GM18519 (cell line): ENCODE data around the gene TPMT.
"Not testable (repeated sequence)": the region's sequence is repeated elsewhere in the genome, so short reads cannot be mapped to it uniquely, and the experiment has no call there.

Experiments
- ATAC-seq: cut with Tn5 transposase; IDR thresholded peaks from one replicate; pipeline ENCODE4 v1.9.1; 2021; ENCODE audit warnings: mild to moderate bottlenecking, moderate library complexity; ENCODE audit not compliant: unreplicated experiment, low FRiP score

TPMT gene

DNA sequence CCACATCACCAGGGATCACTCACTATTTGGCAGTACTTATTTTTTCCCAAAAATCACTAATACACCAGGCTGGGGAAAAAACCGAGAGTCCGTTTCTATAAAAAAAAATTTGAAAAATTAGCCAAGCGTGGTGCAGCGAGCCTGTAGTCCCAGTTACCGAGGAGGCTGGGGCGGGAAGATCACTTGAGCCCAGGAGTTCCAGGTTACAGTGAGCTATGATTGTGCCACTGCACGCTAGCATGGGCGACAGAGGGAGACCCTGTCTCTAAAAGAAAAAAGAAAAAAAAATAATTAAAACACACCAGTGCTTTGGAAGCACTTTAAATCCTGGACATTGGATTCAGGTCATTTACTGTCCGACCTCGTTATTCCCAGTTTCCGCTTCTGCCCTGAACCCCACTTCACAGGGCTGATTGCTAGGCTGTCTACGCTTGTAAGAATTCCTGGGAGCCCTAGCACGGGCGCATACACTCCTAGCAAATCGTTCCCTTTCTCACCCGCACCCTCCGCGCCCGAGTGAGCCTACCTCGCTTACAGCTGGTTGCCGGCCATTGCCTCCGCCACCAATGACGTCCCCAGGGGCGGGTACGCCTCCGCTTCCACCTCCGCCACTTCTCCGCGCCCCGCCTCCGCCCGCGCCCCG is at the start of gene TPMT:
TPMT (minus strand) TSS at position 571 of the 643 bp plus-strand sequence. CDS start 5,950 bp downstream, outside the sequence.
- peak; percentile 29 for ATAC-seq

DNA sequence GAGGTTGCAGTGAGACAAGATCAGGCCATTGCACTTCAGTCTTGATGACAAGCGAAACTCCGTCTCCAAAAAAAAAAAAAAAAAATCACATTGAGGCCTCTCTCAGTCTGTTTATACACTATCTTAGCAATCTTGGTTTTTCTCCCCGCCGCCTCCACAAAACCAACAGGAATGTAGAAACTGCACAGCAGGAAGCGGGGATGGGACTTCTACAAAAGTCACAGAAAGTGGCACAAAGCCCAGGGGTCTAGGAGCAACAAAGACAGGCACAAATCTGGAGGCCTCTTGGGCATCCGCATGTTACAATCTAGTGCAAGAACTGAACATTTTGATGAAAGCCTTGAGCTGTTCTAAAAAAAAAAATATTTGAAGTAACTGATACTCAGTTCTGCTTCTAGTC is 48.9 kb upstream of the TPMT start:
- ATAC-seq, result no peak

DNA sequence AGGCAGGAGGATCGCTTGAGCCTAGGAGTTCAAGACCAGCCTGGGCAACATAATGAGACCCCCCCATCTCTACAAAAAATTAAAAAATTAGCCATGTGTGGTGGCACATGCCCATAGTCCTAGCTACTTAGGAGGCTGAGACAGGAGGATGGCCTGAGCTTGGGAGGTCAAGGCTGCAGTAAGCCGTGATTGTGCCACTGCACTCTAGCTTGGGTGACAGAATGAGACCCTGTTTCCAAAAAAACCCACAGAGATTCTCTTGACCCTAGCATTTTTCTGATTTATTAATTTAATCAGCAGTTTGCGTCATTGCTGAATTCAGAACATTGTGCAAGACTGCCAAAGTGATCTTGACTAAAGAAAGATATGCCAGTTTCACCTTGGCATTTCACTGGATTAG is 37.1 kb upstream of the TPMT start:
- ATAC-seq, result no peak

DNA sequence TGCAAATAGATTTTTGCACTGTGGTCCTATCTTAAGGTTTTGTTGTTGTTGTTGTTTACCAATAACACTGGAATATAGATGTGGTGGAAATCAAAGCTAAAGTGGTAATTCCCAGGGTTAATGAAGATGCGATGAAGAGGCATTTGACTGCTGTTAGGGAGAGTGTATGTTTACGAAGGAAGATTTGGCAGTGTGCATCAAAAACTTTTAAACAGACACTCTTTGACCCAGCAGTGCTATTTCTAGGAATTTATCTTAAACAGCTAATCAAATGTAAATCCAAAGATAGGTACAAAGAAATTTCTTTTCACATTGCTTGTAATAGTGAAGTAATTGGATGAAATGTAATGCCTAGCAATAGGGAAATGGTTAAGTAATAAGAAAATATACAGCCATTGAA is 34.3 kb upstream of the TPMT start:
- ATAC-seq, result no peak

DNA sequence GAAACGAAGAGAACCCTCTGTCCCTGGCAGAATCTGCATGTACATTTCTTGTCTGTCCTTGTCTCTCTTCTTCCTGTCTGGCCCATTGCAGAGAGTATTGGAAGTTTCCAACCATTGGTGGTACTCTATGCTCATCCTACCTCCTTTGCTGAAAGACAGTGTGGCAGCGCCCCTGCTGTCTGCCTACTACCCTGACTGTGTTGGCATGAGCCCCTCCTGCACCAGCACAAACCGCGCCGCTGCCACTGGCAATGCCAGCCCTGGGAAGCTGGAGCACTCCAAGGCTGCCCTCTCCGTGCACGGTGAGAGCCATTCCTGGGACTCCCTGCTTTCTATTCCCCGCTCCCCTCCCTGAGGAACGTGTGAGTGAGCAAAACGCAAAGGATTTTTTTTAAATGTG is 32.8 kb upstream of the TPMT start:
- no peak for ATAC-seq

DNA sequence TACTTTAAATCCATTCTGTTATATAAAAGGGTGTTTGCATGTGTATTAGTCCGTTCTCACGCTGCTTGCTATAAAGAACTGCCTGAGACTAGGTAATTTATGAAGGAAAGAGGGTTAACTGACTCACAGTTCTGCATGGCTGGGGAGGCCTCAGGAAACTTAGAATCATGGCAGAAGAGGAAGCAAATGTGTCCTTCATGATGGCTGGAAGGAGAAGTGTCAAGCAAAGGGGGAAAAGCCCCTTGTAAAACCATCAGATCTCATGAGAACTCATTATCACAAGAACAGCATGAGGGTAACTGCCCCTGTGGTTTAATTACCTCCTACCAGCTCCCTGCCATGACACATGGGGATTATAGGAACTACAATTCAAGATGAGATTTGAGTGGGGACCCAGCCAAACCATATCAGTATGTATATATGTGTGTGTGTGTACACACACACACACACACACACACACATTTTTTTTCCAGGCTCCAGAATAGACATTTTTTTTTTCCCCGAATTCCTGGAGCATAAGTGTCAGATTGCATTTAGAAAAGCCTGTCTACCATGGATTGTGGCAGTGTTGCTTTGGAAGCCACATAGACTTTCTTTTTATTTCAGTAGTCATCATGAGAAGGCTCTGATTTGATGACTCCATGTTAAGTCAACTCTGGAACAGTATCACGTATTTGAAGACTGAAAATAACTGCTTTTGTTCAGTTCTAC is 31.8 kb upstream of the TPMT start:
- no peak for ATAC-seq

DNA sequence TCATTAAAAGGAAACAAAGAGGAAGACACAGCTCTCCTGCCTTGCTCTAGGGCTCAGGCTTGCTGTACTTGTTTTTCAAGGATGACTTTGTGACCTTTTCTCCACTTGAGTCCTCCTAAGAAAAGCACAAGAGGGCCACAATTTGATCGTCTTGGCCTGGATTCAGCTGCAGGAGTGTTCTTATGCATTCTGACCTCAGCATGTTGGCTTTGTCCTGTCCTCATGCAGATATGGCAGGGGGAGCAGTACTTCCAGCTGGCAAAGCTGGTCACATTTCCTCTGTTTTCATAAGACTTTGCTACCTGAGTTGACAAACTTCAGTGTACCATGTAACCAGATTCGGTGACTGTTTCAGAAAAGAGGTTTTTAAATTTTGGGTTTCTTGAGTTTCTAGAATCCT is 31.2 kb upstream of the TPMT start:
- no peak for ATAC-seq

DNA sequence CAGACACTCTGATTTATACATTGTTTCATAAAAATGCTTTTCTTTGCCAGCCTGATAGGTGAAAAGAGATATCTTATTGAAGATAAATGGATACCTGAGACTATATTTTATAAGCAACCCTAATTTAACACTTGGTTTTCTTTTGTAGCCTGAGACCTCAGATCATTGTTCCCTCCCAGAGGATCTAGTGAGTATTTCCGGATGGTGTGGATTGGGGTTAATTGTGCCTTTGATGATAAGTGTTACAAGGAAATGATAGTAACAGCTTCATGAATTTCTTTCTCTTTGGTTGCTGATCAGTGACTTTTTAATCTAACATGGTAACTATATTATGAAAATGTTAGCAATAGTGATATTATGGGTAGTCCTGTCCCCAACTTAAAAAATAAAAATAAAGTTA is 30.7 kb upstream of the TPMT start:
- ATAC-seq, result no peak

DNA sequence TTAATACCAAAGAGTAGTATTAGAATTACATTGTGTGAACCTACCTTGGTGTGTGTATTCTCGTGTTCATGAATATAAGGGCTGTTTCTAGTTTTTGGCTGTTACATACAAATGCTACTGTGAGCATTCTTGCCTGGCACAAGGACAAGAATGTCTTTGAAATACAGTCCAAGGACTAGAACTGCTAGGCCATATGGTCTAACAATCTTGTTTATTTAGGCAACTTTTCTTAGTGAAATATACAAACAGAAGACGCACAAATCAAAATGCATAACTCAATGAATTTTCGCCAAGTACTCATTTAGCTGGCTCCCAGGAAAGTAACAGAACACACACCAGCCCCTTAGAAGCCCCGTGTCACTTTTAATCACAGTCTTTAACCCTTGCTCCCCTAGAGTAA is 28.9 kb upstream of the TPMT start:
- no peak for ATAC-seq

DNA sequence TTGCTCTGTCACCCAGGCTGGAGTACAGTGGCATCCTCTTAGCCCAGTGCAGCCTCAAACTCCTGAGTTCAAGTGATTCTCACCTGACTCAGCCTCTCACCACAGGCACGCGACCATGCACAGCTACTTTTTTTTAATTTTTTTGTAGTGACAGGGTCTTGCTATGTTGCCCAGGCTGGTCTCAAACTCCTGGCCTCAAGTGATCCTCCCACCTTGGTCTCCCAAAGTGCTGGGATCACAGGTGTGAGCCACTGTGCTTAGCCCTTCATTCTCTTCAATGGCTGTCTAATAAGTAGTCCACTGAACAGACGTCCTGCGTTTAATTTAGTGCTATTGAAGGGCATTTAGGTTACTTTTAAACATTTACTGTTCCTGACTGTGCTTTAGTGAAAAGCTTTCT is 27.7 kb upstream of the TPMT start:
- ATAC-seq, result no peak

DNA sequence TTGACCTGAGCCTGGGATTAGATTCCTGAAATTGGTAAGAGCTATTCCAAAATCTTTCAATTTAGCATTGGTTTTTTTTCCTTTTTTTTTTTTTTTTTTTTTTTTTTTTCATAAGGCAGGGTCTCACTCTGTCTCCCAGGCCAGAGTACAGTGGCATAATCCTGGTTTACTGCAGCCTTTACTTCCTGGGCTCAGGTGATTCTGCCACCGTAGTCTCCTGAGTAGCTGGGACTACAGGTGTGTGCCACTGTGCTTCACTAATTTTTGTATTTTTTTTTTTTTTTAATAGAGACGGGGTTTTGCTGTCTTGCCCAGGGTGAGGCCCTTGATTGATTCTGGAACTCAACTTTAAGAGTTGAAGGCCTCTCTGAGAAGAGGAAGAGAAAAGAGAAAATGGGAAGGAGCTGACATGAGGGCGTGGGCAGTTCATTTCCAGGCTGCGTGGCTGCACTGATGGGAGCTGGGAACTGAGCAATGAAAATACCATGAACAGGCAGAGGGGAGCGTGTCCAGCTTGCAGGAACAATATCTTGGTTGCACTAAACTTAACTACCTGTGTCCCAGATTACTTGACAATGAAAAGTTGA is 25.0 kb upstream of the TPMT start:
- ATAC-seq, result no peak

DNA sequence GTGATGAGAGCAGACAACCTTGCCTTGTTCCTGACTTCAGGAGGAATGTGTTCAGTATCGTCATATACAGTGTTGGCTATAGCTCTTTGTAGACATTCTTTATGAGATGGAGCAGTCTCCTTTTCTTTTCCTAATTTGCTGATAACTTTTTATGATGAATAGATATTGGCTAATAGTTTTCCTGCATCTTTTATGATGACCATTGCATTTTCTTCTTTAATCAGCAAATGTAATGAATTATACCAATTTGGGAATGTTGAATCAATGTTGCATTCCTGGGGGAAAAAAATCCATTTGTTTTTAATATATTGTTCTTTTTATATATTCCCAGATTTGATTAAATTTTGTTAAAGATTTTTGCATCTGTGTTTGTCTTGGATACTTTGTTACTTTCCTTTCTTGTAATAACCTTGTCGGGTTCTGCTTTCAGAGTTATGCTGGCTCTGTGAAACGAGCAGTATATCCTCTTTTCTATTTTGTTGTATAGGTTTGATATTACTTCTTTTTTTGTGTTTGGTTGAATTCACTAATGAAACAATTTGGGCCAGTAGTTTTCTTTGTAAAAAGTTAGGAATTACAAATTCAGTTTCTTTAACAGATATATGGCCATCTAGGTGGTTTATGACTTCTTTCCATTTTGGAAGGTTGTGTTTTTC is 24.2 kb upstream of the TPMT start:
- no peak for ATAC-seq

DNA sequence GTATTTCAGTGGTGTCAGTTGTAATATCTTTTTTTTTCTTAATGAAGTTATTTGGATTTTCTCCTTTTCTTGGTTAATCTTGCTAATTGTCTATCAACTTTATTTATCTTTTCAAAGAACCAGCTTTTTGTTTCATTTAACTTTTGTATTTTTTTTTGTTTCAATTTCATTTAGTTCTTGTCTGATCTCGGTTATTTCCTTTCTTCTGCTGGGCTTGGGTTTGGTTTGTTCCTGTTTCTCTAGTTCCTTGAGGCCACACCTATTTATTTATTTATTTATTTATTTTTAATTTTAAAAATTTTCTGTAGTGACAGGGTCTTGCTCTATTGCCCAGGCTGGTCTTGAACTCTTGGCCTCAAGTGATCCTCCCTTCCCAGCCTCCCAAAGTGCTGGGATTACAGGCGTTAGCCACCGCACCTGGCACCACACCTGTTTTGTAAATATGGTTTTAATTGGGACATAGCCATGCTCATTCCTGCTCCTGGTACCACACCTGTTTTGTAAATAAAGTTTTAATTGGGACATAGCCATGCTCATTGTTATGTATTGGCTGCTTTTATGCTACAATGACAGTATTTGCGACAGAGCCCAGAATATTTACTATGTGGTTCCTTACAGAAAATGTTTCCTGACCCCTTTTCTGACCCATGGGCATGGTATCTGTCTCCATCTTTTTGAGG is 22.5 kb upstream of the TPMT start:
- no peak for ATAC-seq

DNA sequence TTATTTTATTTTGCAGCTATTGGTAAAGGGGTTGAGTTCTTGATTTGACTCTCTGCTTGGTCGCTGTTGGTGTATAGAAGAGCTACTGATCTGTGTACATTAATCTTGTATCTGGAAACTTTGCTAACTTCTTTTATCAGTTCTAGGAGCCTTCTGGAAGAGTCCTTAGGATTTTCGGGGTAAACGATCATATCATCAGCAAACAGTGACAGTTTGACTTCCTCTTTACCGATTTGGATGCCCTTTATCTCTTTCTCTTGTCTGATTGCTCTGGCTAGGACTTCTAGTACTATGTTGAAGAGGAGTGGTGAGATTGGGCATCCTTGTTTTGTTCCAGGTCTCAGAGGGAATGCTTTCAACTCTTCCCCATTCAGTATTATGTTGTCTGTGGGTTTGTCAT is 21.3 kb upstream of the TPMT start:
- ATAC-seq, result not testable (repeated sequence)

DNA sequence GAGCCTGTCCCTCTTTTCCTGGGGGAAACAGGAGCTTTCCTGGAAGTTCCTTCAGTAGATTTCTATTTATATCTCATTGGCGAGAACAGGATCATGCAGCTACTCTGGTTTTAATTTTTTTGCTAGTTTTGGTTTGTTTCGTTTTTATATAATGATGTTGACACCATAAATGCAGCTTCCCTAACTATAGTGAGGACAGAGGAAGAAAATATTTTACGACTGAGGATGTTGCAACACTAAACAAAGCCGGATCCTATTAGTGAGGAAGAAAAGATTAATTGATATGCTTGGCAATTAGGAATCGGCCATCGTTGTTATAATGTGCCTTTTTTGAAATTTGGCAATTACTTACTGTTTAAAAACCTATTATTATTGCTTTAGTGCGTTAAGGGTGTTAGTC is 17.0 kb upstream of the TPMT start:
- ATAC-seq, result no peak

DNA sequence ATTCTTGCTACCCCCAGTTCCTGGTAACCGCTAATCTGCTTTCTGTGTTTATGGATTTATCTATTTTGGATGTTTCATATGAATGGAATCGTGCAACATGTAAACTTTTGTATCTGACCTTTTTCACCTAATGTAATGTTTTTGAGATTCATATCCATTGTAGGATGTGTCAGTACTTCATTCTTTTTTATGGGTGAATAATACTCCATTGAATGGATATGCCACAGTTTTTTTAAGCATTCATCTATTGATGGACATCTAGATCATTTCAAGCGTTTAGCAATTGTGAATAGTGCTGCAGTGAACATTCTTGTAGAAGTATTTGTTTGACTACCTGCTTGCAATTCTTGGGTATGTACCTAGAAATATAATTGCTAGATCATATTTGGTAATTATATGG is 13.4 kb upstream of the TPMT start:
- ATAC-seq, result no peak

DNA sequence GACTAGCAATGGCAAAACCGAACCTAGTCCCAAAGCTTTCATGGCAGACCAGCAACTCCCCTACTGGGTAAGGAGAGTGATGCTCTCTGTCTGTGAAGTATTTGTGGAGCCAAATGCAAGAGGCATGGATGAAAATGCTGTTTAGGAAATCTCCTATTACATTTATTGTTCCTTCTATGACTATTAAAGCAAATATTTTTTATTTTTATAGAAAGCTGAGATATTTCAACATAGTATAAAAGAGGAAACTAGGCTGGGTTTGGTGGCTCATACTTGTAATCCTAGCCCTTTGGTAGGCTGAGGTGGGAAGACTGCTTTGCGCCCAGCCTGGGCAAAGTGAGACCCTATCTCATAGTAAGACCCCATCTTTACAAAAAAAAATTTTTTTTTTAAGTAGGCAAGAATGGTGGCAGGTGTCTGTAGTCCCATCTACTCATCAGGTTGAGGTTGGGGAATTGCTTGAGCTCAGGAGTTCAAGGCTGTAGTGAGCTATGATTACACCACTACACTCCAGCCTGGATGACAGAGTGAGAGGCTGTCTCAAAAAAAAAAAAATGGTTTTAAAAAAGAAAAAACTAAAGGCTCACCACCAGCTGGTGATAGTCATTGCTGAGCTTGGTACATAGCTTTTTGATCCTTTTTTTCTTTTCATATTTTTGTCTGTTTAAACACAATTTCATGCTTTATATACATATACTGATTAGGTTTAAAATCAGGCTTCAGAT is 11.6 kb upstream of the TPMT start:
- no peak for ATAC-seq

DNA sequence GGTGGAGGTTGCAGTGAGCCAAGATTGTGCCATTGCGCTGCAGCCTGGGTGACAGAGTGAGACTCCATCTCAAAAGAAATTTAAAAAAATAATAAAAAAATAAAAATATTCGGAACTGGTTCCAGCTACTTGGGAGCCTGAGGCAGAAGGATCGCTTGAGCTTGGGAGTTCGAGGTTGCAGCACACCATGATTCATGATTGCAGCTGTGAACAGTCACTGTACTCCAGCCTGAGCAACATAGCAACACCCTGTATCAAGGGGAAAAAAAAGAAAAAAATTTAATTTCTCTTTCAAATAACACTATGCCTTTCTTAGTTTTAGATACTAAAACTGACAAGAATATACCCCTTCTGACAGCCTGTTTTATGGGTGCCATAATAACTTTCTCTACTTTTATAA is 10.9 kb upstream of the TPMT start:
- no peak for ATAC-seq

DNA sequence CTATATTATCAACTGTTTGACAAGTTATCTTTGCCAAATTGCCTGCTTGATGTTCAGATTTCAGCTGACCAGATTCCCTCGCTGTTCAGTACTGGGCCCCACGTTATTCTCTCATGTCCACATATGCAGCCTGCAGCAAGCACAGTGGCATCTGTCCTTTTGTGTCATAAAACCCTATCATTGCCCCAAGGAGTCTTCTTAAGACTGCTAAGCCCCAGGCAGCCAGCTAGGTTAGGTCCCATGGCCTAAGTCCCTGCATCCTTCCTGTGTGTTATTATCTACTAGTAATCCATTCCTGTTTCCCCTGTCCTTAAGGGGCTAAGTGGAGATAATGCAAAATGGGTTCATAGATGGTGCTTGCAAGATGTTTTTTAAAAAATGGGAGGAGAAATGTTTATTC is 7.5 kb upstream of the TPMT start:
- ATAC-seq, result no peak

DNA sequence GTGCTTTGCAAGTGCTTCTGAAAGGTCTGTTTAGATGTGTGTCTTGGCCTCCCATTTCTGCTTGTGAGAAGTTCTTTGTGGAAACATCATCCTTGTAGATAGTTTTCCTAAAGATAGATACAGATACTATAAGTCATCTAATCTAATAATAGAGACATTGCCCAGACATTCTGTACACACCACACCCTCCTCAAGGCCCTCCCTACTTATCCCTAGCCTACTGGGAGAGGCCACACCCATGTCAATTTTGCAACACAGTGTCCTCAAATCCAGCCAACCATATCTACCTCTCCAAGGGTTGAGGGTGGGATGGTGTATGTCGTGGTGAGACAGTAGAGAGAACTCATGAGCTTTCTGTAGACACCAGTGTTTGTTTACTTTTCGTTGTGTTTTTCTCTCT is 6.6 kb upstream of the TPMT start:
- ATAC-seq, result no peak
